Ishikawa (cell line): Measurements from ENCODE around the gene TMEM209.

Experiments
- CEBPB ChIP-seq: IDR thresholded peaks from 2 replicates; pipeline ENCODE4 v1.6.1; 2012
- CREB1 ChIP-seq: IDR thresholded peaks from 2 replicates; pipeline ENCODE4 v1.6.1; 2012; ENCODE audit warnings: low read depth
- EGR1 ChIP-seq: IDR thresholded peaks from 2 replicates; pipeline ENCODE4 v1.6.1; 2012
- EP300 ChIP-seq: IDR thresholded peaks from 2 replicates; pipeline ENCODE4 v1.6.1; 2012; ENCODE audit warnings: borderline replicate concordance
- FOXM1 ChIP-seq: IDR thresholded peaks from 2 replicates; pipeline ENCODE4 v1.6.1; 2012; ENCODE audit warnings: low read depth, borderline replicate concordance
- MAX ChIP-seq: IDR thresholded peaks from 2 replicates; pipeline ENCODE4 v1.6.1; 2012
- NFIC ChIP-seq: IDR thresholded peaks from 2 replicates; pipeline ENCODE4 v1.6.1; 2012
- RAD21 ChIP-seq: IDR thresholded peaks from 2 replicates; pipeline ENCODE4 v1.6.1; 2012; ENCODE audit warnings: low read depth
- REST ChIP-seq: IDR thresholded peaks from 2 replicates; pipeline ENCODE4 v1.6.1; 2012; ENCODE audit warnings: low read depth, mild to moderate bottlenecking
- TAF1 ChIP-seq: IDR thresholded peaks from 2 replicates; pipeline ENCODE4 v1.6.1; 2012; ENCODE audit warnings: low read depth, mild to moderate bottlenecking
- TCF12 ChIP-seq: IDR thresholded peaks from 2 replicates; pipeline ENCODE4 v1.6.1; 2012; ENCODE audit warnings: low read depth
- YY1 ChIP-seq: IDR thresholded peaks from 2 replicates; pipeline ENCODE4 v1.6.1; 2012; ENCODE audit warnings: low read depth
- ZBTB7A ChIP-seq: IDR thresholded peaks from 2 replicates; pipeline ENCODE4 v1.6.1; 2012; ENCODE audit warnings: low read depth
- TF ChIP-seq, protein P1 (sequence below): IDR thresholded peaks from 2 replicates; pipeline ENCODE4 v1.6.1; 2012

DNA sequence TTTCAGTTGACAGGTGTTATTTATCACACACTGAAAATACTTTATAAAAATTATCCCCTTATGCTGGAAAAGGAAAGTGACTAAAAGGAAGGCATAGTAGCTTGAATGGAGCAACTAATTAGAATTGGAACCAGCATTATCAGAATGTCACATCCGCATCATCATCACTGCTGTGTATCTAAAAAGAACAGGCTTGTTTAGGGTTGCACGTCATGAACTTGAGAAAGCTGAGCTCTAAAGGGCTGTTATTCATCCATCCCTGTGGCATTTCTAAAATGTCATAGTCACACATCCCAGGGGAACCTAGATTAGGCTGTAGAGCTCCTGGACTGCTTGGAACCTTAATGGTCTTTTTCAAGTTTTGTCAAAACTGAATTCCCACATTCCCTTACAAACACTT lies 80.5 kb downstream of the TMEM209 start:
- no peak for TF ChIP-seq TAF1
- TF ChIP-seq YY1: no peak
- TF ChIP-seq CREB1: no peak
- TF ChIP-seq RAD21: no peak
- no peak for TF ChIP-seq FOXM1
- TF ChIP-seq EP300: no peak
- TF ChIP-seq, protein P1, sequence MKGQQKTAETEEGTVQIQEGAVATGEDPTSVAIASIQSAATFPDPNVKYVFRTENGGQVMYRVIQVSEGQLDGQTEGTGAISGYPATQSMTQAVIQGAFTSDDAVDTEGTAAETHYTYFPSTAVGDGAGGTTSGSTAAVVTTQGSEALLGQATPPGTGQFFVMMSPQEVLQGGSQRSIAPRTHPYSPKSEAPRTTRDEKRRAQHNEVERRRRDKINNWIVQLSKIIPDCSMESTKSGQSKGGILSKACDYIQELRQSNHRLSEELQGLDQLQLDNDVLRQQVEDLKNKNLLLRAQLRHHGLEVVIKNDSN: no peak
- TF ChIP-seq NFIC: no peak
- no peak for TF ChIP-seq ZBTB7A
- no peak for TF ChIP-seq REST
- no peak for TF ChIP-seq MAX
- no peak for TF ChIP-seq CEBPB
- TF ChIP-seq EGR1: no peak
- no peak for TF ChIP-seq TCF12
